B cell (primary cell): ENCODE data around the gene VCL. TPM values are rescaled to one million over a fixed set of nuclear protein-coding genes. Genes with fewer than 3 reads are reported as not detected.
A peak's percentile ranks its signal among the peaks of the same experiment; 100 is the strongest.

Source experiments
- ATAC-seq: fragments of 200-7000 bp; cut with Tn5 transposase; one replicate; pipeline ENCODE4 v1.10.0; 2021; ENCODE audit warnings: low read depth, mild to moderate bottlenecking, moderate number of reproducible peaks, moderate library complexity
- CTCF ChIA-PET: fragments of 350-600 bp; sonication (Branson Sonifier 250); formaldehyde crosslinking; loops from one replicate; lab custom pipeline; 2021; ENCODE audit warnings: antibody characterized with exemption, inconsistent platforms; lab: Charles Lee
- POLR2A ChIA-PET: fragments of 350-600 bp; sonication (Branson Sonifier 250); formaldehyde crosslinking; loops from one replicate; lab custom pipeline; 2021; ENCODE audit warnings: antibody characterized with exemption; lab: Charles Lee
- DNase-seq: peaks from one replicate; pipeline ENCODE4 v3.0.0; 2013
- H2AFZ ChIP-seq: 2 replicates; pipeline ENCODE4 v1.6.1; 2012; ENCODE audit warnings: mild to moderate bottlenecking, low read depth, low read length; ENCODE audit not compliant: insufficient read depth, poor library complexity, severe bottlenecking
- H3K27ac ChIP-seq, 2 donors: 1 replicate in 1 of 2; 2 replicates in 1 of 2; pipeline ENCODE4 v1.5.1; 2012 to 2013; ENCODE audit warnings: low read length in 2 of 2, mild to moderate bottlenecking in 2 of 2, moderate library complexity in 1 of 2
- H3K27me3 ChIP-seq, 4 experiments: fragments of 200-600 bp in 1 of 4; sonication (generic) in 1 of 4; replicated peaks in 1 of 4; 1 replicate in 2 of 4; 2 replicates in 2 of 4; pipeline versions ENCODE4 v1.6.1 to v1.7.0; 2013 to 2016; ENCODE audit warnings: low read length in 3 of 4, mild to moderate bottlenecking in 2 of 4, mixed read lengths in 1 of 4, moderate library complexity in 1 of 4; ENCODE audit not compliant: insufficient read depth in 4 of 4, control insufficient read depth in 3 of 4; ENCODE audit errors: control extremely low read depth in 1 of 4
- H3K36me3 ChIP-seq, 2 experiments: replicated peaks in 1 of 2; 1 replicate in 1 of 2; 2 replicates in 1 of 2; pipeline versions ENCODE4 v1.6.1 to v1.7.1; 2013; ENCODE audit warnings: low read length in 1 of 2; ENCODE audit not compliant: insufficient read depth in 2 of 2, control insufficient read depth in 1 of 2; ENCODE audit errors: control extremely low read depth in 1 of 2, extremely low read depth in 1 of 2
- H3K4me1 ChIP-seq, 2 donors: fragments of 200-600 bp in 1 of 2; sonication (generic) in 1 of 2; 1 replicate in 1 of 2; 2 replicates in 1 of 2; pipeline versions ENCODE4 v1.5.1 to v1.6.1; 2013 to 2017; ENCODE audit warnings: low read length in 2 of 2; ENCODE audit not compliant: control insufficient read depth in 2 of 2, insufficient read depth in 2 of 2
- H3K4me2 ChIP-seq: replicated peaks from 2 replicates; pipeline ENCODE3; 2012; ENCODE audit warnings: mild to moderate bottlenecking, low read depth, low read length; ENCODE audit not compliant: poor library complexity, severe bottlenecking
- H3K4me3 ChIP-seq, 5 experiments: fragments of 200-600 bp in 1 of 5; sonication (generic) in 1 of 5; 1 replicate in 3 of 5; 2 replicates in 2 of 5; pipeline versions ENCODE4 v1.5.1 to v1.7.0; 2011 to 2016; ENCODE audit warnings: low read length in 4 of 5, mild to moderate bottlenecking in 4 of 5, low read depth in 2 of 5, control low read depth in 1 of 5, moderate library complexity in 1 of 5; ENCODE audit not compliant: insufficient read depth in 1 of 5; ENCODE audit errors: control extremely low read depth in 1 of 5, extremely low read depth in 1 of 5
- H3K79me2 ChIP-seq: fragments of 200-600 bp; sonication (generic); one replicate; pipeline ENCODE4 v1.6.0; 2016; ENCODE audit warnings: low read length; ENCODE audit not compliant: control insufficient read depth, insufficient read depth
- H3K9ac ChIP-seq: fragments of 200-600 bp; sonication (generic); 2 replicates; pipeline ENCODE4 v1.6.1; 2017; ENCODE audit warnings: mild to moderate bottlenecking, low read length, moderate library complexity
- H3K9me3 ChIP-seq, 3 donors: one replicate each; pipeline versions ENCODE4 v1.6.1 to v1.7.1; 2013; ENCODE audit warnings: low read length in 2 of 3; ENCODE audit not compliant: control insufficient read depth in 2 of 3, insufficient read depth in 1 of 3; ENCODE audit errors: control extremely low read depth in 1 of 3
- H4K20me1 ChIP-seq: 2 replicates; pipeline ENCODE4 v1.6.0; 2012; ENCODE audit warnings: mild to moderate bottlenecking, low read length; ENCODE audit not compliant: insufficient read depth, control insufficient read depth, poor library complexity, severe bottlenecking
- H3K27ac Mint-ChIP-seq: one replicate; pipeline ENCODE4 v1.8.0; 2021; ENCODE audit warnings: mixed read lengths
- H3K27me3 Mint-ChIP-seq: one replicate; pipeline ENCODE4 v1.8.0; 2021; ENCODE audit warnings: mixed read lengths
- H3K4me1 Mint-ChIP-seq: one replicate; pipeline ENCODE4 v1.8.0; 2021; ENCODE audit warnings: mixed read lengths
- H3K4me3 Mint-ChIP-seq: one replicate; pipeline ENCODE4 v1.8.0; 2021; ENCODE audit warnings: mixed read lengths
- H3K9me3 Mint-ChIP-seq: one replicate; pipeline ENCODE4 v1.8.0; 2022; ENCODE audit warnings: mixed read lengths; ENCODE audit not compliant: insufficient read depth
- EZH2 ChIP-seq: IDR thresholded peaks from 2 replicates; pipeline ENCODE4 v1.6.1; 2012; ENCODE audit warnings: borderline replicate concordance, low read depth, mild to moderate bottlenecking, moderate library complexity, low read length; ENCODE audit not compliant: insufficient read depth, poor library complexity, severe bottlenecking
- WGBS: methylation state at CpG from one replicate; pipeline ENCODE4 v1.1.5; 2013; ENCODE audit warnings: missing lambda C conversion rate; ENCODE audit not compliant: insufficient coverage; 5-methylcytosine and 5-hydroxymethylcytosine counted together
- intact Hi-C: fragments of 100-400 bp; cut with micrococcal nuclease; formaldehyde crosslinking; loops from one replicate; pipeline ENCODE4 v1.10.0; 2022
- polyA plus RNA-seq: library from polyadenylated mRNA; depleted of rRNA; stranded (reverse); fragments of >200 nt; gene quantifications from 2 replicates; pipeline ENCODE4 v1.2.3, GENCODE V29; 2012
- total RNA-seq, 2 donors: library from RNA; stranded (reverse); fragments of 120-200 nt in 1 of 2; gene quantifications; 1 replicate in 1 of 2; 2 replicates in 1 of 2; pipeline versions ENCODE4 v1.2.3 to v1.2.4, GENCODE V29; 2013 to 2022
- TF ChIP-seq, protein P1 (sequence below): fragments of 200-600 bp; IDR thresholded peaks from one replicate; pipeline ENCODE4 v1.8.0; 2022; ENCODE audit warnings: antibody characterized with exemption, mild to moderate bottlenecking

Gene VCL
- total and polyA plus RNA-seq, 2 donors (not counting 1 experiment from before 2014, with no cell fraction given), result 13.1 to 29.8 TPM

- intact Hi-C loops, result loop anchor here (10.0 kb wide), 2 partner anchors 735 to 1715 kb away; partner anchors contain the start of genes DDIT4 and MRPS16
- no peaks in the 10 kb centered on the region for H3K27me3 Mint-ChIP-seq
- H4K20me1 ChIP-seq, result no peaks in the 10 kb centered on the region
- H3K79me2 ChIP-seq, result no peaks in the 10 kb centered on the region
- H3K27ac ChIP-seq, result no peak overlapping the region
- TF ChIP-seq EZH2, result no peak
- TF ChIP-seq, protein P1, sequence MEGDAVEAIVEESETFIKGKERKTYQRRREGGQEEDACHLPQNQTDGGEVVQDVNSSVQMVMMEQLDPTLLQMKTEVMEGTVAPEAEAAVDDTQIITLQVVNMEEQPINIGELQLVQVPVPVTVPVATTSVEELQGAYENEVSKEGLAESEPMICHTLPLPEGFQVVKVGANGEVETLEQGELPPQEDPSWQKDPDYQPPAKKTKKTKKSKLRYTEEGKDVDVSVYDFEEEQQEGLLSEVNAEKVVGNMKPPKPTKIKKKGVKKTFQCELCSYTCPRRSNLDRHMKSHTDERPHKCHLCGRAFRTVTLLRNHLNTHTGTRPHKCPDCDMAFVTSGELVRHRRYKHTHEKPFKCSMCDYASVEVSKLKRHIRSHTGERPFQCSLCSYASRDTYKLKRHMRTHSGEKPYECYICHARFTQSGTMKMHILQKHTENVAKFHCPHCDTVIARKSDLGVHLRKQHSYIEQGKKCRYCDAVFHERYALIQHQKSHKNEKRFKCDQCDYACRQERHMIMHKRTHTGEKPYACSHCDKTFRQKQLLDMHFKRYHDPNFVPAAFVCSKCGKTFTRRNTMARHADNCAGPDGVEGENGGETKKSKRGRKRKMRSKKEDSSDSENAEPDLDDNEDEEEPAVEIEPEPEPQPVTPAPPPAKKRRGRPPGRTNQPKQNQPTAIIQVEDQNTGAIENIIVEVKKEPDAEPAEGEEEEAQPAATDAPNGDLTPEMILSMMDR, result no peak
- peaks cover 29% of the 10 kb centered on the region for H3K4me1 Mint-ChIP-seq
- peaks cover 2% of the 10 kb centered on the region for H3K9me3 Mint-ChIP-seq
- ATAC-seq, result no peak
- H3K4me1 ChIP-seq, result peaks cover 29 to 31% of the 10 kb centered on the region in 2 donors
- H3K9me3 ChIP-seq, result no peaks in the 10 kb centered on the region
- 100% methylated on average over 2 of the region's 2 CpGs for WGBS
- no peak for DNase-seq
- no peak overlapping the region for H2AFZ ChIP-seq
- no peak overlapping the region for H3K4me3 ChIP-seq
- H3K36me3 ChIP-seq, result no peaks in the 10 kb centered on the region
- no peak overlapping the region for H3K4me2 ChIP-seq
- H3K4me3 Mint-ChIP-seq, result no peak overlapping the region
- H3K9ac ChIP-seq, result no peak overlapping the region
- POLR2A ChIA-PET, result no interaction called here
- H3K27ac Mint-ChIP-seq, result no peak overlapping the region
- no peaks in the 10 kb centered on the region for H3K27me3 ChIP-seq
- CTCF ChIA-PET, result interaction anchor here (1.4 kb wide), 1 partner anchor 92 kb away, joined by 3 read pairs; no protein-coding TSS in a partner anchor
Measured at GRCh38 chr10:73989594-73990150, 8.2 kb upstream of the VCL start.

- peaks cover 29 to 32% of the 10 kb centered on the region in 2 donors for H3K4me1 ChIP-seq
- peak overlapping the region; percentile 8 for H2AFZ ChIP-seq
- no peak for DNase-seq
- no peak for ATAC-seq
- ChIA-PET CTCF (interaction anchor here (0.6 to 2.3 kb wide), 7 partner anchors 9 to 112 kb away, joined by 3 to 12 read pairs (median 5); no protein-coding TSS in a partner anchor), POLR2A (interaction anchor here (0.7 to 2.1 kb wide), 3 partner anchors 33 to 67 kb away, joined by 3 to 6 read pairs (median 5); no protein-coding TSS in a partner anchor)
- H3K36me3 ChIP-seq, result no peaks in the 10 kb centered on the region
- no peak for TF ChIP-seq EZH2
- TF ChIP-seq, protein P1, result no peak
- H3K4me3 Mint-ChIP-seq, result peak overlapping the region; percentile 8
- H3K27ac ChIP-seq, result no peak overlapping the region
- no peak overlapping the region for H3K9ac ChIP-seq
- peak overlapping the region; percentile 46 for H3K27ac Mint-ChIP-seq
- H3K9me3 ChIP-seq, result no peaks in the 10 kb centered on the region
- H3K79me2 ChIP-seq, result no peaks in the 10 kb centered on the region
- no peak overlapping the region for H3K4me3 ChIP-seq
- peaks cover 34% of the 10 kb centered on the region for H3K4me1 Mint-ChIP-seq
- H3K27me3 Mint-ChIP-seq, result no peaks in the 10 kb centered on the region
- no peaks in the 10 kb centered on the region for H4K20me1 ChIP-seq
- H3K4me2 ChIP-seq, result peak overlapping the region; percentile 53
- WGBS, result no CpG with 5 or more reads among the region's 3 CpGs
- peaks cover 2% of the 10 kb centered on the region for H3K9me3 Mint-ChIP-seq
- intact Hi-C loops, result loop anchor here (10.0 kb wide), 2 partner anchors 737 to 1717 kb away; partner anchors contain the start of genes DDIT4 and MRPS16
- H3K27me3 ChIP-seq, result no peaks in the 10 kb centered on the region
Measured at GRCh38 chr10:73991203-73991883, 6.6 kb upstream of the VCL start.
